CD4-positive, alpha-beta T cell treated with Interleukin-21 for 1 hour (primary cell): ENCODE measurements around the gene ANAPC2.

Experiments
- DNase-seq: peaks from one replicate; pipeline ENCODE4 v3.0.0-alpha.2; 2020

Gene ANAPC2, protein sequence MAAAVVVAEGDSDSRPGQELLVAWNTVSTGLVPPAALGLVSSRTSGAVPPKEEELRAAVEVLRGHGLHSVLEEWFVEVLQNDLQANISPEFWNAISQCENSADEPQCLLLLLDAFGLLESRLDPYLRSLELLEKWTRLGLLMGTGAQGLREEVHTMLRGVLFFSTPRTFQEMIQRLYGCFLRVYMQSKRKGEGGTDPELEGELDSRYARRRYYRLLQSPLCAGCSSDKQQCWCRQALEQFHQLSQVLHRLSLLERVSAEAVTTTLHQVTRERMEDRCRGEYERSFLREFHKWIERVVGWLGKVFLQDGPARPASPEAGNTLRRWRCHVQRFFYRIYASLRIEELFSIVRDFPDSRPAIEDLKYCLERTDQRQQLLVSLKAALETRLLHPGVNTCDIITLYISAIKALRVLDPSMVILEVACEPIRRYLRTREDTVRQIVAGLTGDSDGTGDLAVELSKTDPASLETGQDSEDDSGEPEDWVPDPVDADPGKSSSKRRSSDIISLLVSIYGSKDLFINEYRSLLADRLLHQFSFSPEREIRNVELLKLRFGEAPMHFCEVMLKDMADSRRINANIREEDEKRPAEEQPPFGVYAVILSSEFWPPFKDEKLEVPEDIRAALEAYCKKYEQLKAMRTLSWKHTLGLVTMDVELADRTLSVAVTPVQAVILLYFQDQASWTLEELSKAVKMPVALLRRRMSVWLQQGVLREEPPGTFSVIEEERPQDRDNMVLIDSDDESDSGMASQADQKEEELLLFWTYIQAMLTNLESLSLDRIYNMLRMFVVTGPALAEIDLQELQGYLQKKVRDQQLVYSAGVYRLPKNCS

DNA sequence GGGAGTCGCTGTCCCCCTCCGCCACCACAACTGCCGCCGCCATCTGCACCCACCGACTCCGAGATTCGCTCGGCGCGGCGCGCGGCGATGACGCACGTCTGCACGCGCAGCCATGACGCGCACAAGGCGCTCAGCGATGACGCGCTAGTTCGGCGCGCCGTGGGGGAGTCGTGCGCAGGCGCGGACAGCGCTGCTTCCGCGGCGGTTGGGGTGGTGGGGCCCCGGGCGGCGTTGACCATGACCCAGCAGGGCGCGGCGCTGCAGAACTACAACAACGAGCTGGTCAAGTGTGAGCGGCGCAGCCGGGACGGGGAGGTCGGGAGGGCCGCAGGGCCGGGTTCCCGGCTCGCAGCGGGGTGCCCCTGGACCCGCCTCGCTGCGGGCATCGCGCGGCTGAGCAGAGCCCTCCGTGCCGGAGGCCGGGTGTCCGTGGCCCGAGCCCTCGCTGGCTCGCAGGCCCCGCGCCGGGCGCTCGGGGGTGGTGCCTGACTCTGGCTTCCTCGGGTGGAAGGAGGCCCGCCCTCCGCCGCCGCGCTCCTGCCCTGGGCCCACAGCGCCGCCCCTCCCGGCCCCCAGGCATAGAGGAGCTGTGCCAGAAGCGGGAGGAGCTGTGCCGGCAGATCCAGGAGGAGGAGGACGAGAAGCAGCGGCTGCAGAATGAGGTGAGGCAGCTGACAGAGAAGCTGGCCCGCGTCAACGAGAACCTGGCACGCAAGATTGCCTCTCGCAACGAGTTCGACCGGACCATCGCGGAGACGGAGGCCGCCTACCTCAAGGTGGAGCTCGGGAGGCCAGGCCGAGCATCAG is at the start of gene ANAPC2, which contains the start of gene SSNA1:
TSS of gene ANAPC2 (minus strand) at position 71 of the 807 bp plus-strand sequence. CDS start at position 43, 28 bp downstream.
TSS of gene SSNA1 (plus strand) at position 187 of the 807 bp plus-strand sequence. CDS start at position 238, 51 bp downstream.
- peak; percentile 93 for DNase-seq

DNA sequence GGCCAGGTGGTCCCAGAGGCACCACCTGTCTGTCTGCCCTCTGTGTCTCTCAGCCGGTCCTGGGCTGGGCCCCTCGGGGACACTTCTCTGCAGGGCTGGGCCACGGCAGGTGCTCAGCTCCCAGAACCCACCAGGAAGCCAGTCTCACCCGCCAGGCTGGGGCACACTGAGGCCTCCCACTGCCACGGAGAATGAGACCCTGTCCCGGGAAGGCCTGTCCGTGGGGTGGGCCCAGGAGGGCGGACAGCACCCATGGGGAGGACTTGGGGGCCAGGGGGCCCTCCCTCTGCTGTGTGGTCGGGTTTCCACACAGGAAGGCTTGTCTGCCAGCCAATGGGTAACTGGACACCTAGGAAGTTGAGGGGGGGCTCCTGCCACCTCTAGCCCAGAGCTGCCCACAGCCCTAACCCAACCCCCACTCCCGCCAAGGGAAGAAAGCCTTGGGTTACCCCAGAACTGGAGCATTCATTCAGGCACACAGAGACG is 48.6 kb upstream of the ANAPC2 start:
- no peak for DNase-seq

DNA sequence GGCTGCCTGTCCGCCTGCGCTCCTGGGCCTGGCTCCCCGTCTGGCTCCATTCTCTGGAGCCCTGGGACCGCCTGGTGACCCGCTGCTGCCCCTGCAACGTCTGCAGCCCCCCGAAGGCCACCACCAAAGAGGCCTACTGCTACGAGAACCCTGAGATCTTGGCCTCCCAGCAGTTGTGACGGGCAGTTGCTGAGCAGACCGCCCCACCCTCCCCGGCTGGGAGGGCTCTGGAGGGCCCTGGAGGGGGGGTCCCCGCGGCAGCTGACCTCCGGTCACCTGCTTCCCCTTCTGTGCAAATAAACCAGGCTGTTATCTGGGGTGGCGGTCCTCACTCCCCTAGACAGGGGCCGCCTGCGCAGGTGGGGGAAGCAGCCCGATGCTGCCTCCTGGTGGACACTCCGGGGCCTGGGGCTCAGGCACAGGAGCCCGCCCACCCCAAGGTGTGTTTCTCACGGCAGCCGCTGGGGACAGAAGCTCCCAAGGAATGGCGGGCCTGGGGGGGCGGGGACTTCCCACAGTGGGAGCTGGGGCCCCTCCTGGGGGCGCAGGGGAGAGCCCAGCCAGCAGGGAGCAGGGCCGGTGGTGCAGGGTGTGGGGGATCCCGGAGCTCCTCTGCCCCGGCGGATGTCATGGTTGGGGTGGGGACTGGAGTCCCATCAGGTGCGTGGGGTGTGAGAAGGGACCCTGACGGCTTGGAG is 48.0 kb upstream of the ANAPC2 start:
- DNase-seq: peak; percentile 90

DNA sequence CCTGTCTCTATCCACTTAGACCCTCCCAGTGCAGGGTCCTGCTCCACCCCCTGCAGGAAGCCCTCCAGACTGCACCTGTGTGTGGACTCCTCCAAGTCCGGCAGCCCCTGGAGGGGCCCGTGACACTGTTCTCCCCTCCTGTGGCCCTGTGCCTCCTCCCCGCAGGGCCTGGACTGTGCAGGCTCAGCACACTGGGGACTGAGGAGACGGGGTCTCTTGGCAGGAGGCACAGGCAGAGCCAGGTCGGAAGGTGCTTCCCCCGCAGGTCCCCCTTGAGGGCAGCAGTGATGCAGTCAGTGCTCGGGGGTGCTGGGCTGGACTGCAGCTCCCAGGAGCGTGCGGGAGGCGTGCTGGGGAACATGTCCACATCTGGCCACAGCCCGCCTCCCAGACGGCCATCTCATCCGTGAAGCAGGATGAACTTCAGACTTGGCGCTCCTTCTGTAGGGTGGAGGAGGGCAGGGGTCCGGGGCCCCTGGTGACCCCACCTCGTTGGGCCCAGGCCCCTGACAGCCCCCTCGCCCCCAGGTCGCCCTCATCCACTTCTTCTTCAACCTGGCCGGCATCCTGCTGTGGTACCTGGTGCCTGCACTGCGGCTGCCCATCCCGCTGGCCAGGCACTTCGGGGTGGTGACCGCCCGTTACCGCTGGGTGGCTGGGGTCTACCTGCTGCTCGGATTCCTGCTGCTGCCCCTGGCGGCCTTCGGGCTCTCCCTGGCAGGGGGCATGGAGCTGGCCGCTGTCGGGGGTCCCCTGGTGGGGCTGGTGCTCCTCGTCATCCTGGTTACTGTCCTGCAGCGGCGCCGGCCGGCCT is 47.3 kb upstream of the ANAPC2 start:
- DNase-seq: no peak

DNA sequence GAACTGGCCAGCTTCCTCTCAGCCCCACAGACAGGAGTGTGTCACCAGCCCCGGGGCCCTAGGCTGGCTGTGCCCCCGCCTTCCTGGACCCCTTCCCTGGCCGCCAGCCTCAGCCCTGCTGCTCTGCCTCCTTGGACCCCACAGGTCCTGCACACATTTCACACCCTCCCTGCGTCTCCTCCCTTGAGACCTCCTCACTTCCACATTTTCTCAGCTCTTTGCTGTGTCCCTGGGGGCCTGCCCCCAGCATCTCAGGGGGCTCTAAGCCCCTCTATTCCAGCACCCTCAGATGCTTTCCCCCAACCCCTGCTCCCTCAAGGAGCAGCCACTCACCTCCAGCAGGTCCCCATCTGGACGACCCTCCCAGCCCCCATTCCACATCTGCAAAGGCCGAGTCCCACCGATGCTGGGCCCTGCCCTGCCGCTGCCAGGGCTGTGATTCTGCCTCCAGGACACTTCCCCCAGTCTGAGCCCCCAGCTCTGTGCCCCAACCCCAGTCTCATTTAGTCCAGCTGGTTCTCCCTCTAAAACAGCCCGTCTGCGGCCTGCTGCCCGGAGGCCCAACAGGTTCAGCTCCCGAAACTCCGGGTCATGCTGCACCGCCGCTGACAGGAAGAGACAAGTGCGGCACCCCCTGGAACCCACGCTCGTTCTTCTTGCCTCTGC is 46.5 kb upstream of the ANAPC2 start:
- DNase-seq: no peak

DNA sequence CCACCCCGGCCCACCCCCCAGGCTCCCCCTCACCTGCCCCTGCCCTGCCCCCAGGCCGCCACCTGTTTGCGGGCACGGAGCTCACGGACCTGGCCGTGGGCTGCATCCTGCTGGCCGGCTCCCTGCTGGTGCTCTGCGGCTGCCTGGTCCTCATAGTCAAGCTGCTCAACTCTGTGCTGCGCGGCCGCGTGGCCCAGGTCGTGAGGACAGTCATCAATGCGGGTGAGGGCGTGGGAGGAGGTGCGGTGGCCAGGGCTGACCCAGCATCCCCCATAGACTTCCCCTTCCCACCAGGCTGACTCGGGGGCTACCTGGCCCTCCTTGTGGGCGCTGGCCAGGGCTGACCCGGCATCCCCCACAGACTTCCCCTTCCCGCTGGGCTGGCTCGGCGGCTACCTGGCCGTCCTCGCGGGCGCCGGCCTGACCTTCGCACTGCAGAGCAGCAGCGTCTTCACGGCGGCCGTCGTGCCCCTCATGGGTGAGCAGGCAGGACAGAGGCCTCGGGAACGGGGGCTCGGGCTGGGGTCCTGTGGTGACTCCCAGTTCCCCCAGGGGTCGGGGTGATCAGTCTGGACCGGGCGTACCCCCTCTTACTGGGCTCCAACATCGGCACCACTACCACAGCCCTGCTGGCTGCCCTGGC is 45.8 kb upstream of the ANAPC2 start:
- DNase-seq: no peak

DNA sequence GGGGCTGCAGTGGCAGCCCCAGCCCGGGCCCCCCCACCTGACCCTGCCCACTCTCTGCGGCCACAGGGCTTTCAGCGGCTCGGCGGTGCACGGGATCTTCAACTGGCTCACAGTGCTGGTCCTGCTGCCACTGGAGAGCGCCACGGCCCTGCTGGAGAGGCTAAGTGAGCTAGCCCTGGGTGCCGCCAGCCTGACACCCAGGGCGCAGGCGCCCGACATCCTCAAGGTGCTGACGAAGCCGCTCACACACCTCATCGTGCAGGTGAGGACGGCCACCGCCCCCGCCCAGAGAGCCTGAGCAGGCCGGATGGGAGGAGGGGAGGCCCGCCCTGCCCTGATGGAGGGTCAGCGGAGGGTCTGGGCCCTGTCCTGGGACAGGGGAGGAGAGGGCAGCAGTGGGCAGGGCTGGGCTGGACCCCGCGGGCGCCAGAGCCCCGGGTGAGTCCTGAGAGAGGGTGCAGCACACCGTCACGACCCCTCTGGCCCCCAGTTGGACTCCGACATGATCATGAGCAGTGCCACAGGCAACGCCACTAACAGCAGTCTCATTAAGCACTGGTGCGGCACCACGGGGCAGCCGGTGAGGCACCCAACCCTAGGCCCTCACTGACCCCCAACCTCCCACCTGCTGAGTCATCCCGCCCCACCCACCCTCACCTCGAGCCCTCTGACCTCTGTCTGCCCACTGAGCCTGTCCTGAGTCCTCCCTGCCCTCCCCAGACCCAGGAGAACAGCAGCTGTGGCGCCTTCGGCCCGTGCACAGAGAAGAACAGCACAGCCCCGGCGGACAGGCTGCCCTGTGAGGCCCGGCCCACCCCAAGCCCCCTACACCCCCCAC is 45.0 kb upstream of the ANAPC2 start:
- DNase-seq: no peak

DNA sequence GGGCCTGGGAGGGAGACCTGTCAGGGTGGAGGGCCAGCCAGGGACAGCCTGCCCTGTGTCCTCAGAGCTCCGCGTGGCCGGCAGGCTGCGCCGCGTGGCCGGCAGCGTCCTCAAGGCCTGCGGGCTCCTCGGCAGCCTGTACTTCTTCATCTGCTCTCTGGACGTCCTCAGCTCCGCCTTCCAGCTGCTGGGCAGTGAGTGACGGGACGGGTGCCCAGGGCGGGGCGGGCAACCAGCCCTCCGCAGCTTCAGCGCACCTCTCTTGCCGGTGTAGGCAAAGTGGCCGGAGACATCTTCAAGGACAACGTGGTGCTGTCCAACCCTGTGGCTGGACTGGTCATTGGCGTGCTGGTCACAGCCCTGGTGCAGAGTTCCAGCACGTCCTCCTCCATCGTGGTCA is 44.1 kb upstream of the ANAPC2 start:
- no peak for DNase-seq

DNA sequence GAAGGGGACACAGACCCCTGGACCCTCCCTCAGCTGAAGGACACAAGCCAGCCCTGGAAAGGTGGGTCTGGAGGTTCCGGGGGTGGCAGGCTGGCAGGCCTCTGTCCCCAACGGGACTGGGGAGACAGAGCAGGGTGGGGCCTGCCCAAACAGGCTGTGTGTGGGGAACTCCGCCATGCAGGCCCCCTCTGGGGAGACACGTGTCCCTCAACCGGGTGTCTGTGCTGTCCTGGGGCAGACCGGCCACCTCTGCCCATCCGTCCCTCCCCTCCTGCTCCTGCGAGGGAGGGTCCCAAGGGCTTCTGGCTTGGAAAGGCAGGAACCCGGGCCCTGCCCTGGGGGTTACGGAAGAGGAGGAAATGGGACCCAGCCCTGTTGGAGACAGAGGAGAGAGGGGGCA is 43.7 kb upstream of the ANAPC2 start:
- no peak for DNase-seq

DNA sequence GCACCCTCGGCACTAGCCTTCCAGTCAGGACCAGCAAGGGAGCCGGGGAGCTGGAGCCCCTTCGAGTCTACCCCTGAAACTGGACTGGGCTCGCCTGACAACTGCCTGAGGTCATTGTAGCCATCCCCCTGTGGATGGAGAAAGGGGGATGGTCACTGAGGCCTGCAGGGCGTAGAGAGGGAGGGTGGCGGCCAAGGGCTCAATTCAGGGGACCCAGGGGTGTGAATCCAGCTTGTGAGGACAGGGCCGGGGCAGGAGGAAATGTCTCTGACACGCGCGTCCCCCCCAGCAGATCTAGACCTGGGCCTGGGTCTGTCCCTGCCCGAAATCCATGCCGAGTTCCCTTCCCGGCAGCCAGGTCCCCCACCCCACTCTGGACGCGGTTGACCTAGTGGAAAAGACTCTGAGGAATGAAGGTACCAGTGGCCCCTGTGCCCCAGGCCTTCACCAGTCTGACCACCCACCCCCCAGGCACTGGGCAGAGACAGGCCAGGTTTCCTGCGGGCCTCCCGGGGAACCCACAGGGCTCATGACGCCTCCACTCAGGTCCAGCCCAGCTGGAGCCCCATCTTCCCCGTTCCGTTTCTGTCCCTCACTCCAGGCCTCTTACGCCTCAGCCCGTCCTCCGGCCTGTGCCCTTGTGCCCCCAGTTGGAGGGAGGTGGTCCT is 43.1 kb upstream of the ANAPC2 start:
- no peak for DNase-seq

DNA sequence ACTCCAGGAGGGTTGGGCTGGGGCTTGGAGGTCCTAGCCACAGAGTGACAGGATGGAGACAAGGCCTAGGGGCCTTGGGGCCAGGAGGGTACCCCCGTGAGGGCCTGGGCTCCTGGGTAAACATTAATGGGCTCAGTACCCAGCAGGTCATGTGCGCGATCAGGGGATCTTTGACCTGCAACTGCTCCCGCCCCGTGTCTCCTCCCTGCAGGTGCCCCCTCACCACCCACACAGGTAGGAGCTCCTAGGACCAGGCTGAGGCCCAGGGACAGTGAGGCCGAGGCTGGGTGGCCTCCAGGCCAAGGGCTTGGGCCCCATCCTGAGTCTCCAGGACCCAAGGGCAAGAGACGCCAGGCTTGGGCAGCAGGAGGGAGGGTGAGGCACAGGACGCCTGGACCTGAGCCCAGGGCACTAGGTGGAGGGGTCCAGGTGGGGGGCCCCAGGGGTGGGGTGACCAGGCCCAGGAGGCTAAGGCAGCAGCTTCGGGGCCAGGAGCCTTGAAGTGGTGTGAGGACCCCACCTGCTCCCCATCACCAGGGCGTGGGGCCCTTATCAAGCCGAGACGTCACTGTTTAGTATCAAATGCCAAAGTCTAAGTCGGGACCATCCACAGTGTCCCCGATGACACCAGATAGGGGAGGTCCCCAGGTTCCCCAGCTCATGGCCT is 42.5 kb upstream of the ANAPC2 start, which contains the start of gene SLC34A3:
TSS of gene SLC34A3 (plus strand) at position 197 of the 667 bp plus-strand sequence. CDS start 802 bp downstream, outside the sequence.
- no peak for DNase-seq

DNA sequence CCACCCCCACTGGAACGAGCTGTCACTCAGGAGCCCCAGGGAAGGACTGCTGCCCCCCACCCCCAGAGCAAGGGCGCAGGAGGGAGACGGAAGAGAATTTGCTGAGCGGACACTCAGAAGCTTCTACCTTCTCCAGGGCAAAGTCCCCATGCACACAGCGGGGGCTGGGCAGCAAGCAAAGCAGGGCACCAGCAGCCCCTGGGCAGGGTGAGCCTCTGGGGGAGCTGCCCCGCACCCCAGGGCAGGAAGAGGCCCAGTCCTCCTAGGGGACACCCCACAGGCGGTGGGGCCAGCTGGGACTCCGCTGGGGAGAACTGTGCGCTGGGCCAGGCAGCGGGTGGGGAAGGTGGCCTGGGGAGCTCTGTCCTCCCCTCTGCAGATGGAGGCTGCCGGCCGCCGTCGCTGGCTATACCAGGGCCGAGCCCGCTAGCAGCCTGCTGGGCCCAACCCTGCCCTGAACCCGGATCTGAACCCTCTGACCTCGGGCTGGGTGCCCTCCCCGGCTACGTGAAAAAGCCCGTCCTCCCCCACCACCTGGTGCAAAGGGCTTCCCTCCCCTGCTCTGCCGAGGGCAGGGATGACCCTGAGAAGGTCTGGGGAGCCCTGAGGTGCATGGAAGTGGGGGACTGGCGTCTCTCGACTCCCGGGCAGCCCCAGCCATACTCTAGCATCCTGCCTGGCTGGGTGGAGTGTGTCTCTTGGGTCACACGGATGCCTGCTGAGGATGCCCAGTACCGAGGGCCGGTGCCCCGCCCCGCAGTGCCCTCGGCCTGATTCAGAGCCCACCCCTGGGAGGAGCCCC is 41.7 kb upstream of the ANAPC2 start:
- DNase-seq: no peak

DNA sequence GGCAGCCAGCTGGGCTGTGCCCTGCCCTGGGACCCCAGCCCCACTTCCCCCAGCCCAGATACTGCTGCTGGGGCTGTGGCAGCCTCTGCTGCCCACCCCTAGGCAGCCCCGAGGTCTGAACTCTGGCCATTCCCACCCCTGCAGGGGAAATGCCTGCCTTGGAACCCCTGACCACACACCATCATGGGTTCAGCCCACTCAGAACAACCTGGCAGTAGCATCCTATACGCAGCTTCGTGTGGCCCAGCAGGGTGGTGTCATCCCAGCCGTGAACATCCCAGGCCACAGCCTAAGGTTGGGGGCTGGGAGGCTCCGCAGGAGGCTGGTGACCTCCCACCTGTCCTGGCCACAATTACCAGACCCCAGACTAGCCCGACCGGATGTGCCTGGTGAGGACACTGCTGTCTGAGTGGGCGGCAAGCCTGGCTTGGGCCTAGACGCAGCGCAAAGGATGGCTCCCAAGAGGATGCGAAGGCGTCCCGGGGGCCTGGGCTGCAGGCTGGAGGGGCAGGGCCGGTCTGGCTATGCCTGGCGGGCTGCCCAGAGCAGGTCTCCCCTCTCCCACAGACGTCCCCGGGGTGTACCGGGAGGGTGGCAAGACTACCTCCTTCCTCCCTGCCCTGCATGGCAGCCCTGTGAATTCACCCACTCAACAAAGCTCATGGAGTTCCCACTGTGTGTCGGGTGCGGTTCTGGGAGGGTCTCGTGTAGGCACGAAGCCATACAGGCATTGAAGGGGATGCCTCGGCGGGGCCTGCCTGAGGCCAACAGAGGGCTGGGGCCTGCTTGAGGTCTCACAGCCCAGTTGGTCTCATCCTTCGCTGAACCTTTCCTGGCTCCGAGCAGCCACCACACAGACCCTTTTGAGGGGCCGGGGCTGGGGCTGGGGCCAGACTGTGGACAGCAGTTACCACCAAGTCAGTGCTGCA is 40.9 kb upstream of the ANAPC2 start:
- DNase-seq: no peak

DNA sequence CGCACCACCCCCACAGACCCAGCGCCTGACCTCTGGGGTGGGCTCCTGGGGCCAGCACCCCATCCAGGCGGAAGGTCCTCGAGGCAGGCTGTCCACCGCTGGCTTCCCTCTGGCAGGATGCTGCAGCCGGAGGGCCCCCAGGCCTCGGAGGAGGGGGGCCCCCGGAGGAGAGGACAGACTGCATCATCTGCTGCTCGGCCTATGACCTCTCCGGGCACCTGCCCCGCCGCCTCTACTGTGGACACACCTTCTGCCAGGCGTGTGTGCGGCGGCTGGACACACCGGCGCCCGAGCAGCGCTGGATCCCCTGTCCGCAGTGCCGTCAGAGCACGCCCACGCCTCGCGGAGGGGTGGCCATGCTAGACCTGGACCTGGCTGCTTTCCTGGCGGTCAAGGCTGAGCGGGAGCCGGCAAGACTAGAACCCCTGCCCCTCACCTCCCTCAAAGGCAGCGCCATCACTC is 40.2 kb upstream of the ANAPC2 start:
- no peak for DNase-seq

DNA sequence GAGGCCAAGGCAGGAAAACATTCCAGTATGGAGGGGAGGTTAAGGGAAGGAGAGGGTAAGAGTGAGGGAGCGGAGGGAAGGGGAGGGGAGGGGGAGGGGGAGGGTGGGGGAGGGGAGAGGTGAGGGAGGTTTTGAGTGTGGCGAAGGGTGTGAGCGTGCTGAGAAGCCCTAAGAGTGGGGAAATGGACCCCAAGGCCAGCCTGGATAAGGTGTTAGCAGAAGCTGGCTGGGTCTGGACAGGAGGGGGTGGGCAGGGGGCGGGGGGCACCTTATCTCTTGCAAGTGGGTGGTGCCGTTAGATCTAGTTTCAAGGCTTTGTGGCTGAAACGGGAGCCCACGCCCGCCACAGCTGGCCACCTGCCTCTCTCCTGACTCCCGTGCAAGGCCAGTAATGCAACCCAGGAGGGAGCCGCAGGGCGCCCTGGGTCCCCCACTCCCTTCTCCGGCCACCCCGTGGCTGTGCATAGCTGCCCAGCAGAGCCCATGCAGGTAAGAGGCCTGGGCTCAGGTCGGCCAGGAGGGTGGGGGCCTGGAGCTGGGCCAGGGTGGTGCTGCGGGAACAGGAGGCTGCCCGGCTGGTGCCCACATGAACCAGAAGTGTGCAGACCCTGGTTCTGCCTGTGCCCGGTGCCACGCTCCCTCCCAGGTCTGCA is 39.6 kb upstream of the ANAPC2 start:
- no peak for DNase-seq
